GM23338 (cell line): ENCODE data around the gene UCK1. TPM values are rescaled to one million over a fixed set of nuclear protein-coding genes. Genes with fewer than 3 reads are reported as not detected.

Source experiments
- ATAC-seq: fragments of 200-7000 bp; cut with Tn5 transposase; 3 replicates; pipeline ENCODE4 v1.9.1; 2020
- DNase-seq: peaks from one replicate; pipeline ENCODE4 v3.0.0-alpha.2; 2015; ENCODE audit warnings: low spot score
- H2AFZ ChIP-seq: fragments of 200-600 bp; sonication (generic); 2 replicates; pipeline ENCODE4 v1.8.0; 2016; ENCODE audit warnings: antibody characterized with exemption, mild to moderate bottlenecking, moderate library complexity
- H3F3A ChIP-seq: fragments of 200-600 bp; sonication (generic); replicated peaks from 2 replicates; pipeline ENCODE4 v1.8.0; 2017; ENCODE audit warnings: antibody characterized with exemption, mixed run types, low read depth
- H3K27ac ChIP-seq: fragments of 200-600 bp; sonication (generic); 2 replicates; pipeline ENCODE4 v1.6.1; 2016; ENCODE audit warnings: low read depth
- H3K27me3 ChIP-seq: fragments of 200-600 bp; sonication (generic); 2 replicates; pipeline ENCODE4 v1.8.0; 2016; ENCODE audit warnings: mild to moderate bottlenecking, mixed run types, moderate library complexity; ENCODE audit not compliant: insufficient read depth
- H3K36me3 ChIP-seq: fragments of 200-600 bp; sonication (generic); 2 replicates; pipeline ENCODE4 v1.8.0; 2016; ENCODE audit warnings: mild to moderate bottlenecking; ENCODE audit not compliant: insufficient read depth
- H3K4me1 ChIP-seq: fragments of 200-600 bp; sonication (generic); 2 replicates; pipeline ENCODE4 v1.8.0; 2016; ENCODE audit warnings: mild to moderate bottlenecking, moderate library complexity; ENCODE audit not compliant: insufficient read depth
- H3K4me2 ChIP-seq: fragments of 200-600 bp; sonication (generic); 2 replicates; pipeline ENCODE4 v1.7.1; 2017; ENCODE audit warnings: mixed run types
- H3K4me3 ChIP-seq: fragments of 200-600 bp; sonication (generic); 2 replicates; pipeline ENCODE4 v1.6.1; 2016; ENCODE audit warnings: mixed run types
- H3K79me2 ChIP-seq: fragments of 200-600 bp; sonication (generic); replicated peaks from 2 replicates; pipeline ENCODE4 v1.8.0; 2017; ENCODE audit warnings: mild to moderate bottlenecking; ENCODE audit not compliant: insufficient read depth
- H3K9me2 ChIP-seq: fragments of 200-600 bp; sonication (generic); 2 replicates; pipeline ENCODE4 v1.8.0; 2017; ENCODE audit not compliant: insufficient read depth
- H4K20me1 ChIP-seq: fragments of 200-600 bp; sonication (generic); replicated peaks from 2 replicates; pipeline ENCODE4 v1.8.0; 2017; ENCODE audit warnings: mild to moderate bottlenecking; ENCODE audit not compliant: insufficient read depth
- H3K27ac Mint-ChIP-seq: 2 replicates; pipeline ENCODE4 v1.8.0; 2020; ENCODE audit warnings: inconsistent platforms, mild to moderate bottlenecking, moderate library complexity, mixed read lengths
- H3K27me3 Mint-ChIP-seq: 3 replicates; pipeline ENCODE4 v1.8.0; 2022; ENCODE audit warnings: low read depth, mild to moderate bottlenecking, moderate library complexity, mixed read lengths, inconsistent platforms; ENCODE audit not compliant: insufficient read depth, poor library complexity
- H3K36me3 Mint-ChIP-seq: 3 replicates; pipeline ENCODE4 v1.8.0; 2021; ENCODE audit warnings: low read depth, mild to moderate bottlenecking, inconsistent platforms, moderate library complexity, mixed read lengths
- H3K4me1 Mint-ChIP-seq: 3 replicates; pipeline ENCODE4 v1.8.0; 2020; ENCODE audit warnings: mild to moderate bottlenecking, inconsistent platforms, mixed read lengths
- H3K4me3 Mint-ChIP-seq: 3 replicates; pipeline ENCODE4 v1.8.0; 2021; ENCODE audit warnings: moderate library complexity, mild to moderate bottlenecking, inconsistent platforms, mixed read lengths
- H3K9me3 Mint-ChIP-seq: 3 replicates; pipeline ENCODE4 v1.8.0; 2020; ENCODE audit warnings: moderate library complexity, mild to moderate bottlenecking, inconsistent platforms, mixed read lengths
- EZH2phosphoT487 ChIP-seq: fragments of 200-600 bp; sonication (generic); IDR thresholded peaks from one replicate; pipeline ENCODE4 v1.8.1; 2018; ENCODE audit warnings: antibody characterized with exemption; ENCODE audit not compliant: unreplicated experiment
- polyA plus RNA-seq: library from polyadenylated mRNA; unstranded; fragments of >200 nt; fragmentation: Nextera tagmentation; extraction: Ambion mirVana; gene quantifications from 2 replicates; pipeline ENCODE4 v1.2.1, GENCODE V29; 2016
- total RNA-seq: library from RNA; depleted of rRNA; stranded (reverse); fragments of >200 nt; shearing (Covaris generic); gene quantifications from 2 replicates; pipeline ENCODE4 v1.2.3, GENCODE V29; 2014
- TF ChIP-seq, protein P1 (sequence below): fragments of 250-450 bp; sonication (Bioruptor Pico); IDR thresholded peaks from 2 replicates; pipeline ENCODE4 v1.5.0; 2020; ENCODE audit warnings: mild to moderate bottlenecking, moderate library complexity
- TF ChIP-seq, protein P2 (sequence below): IDR thresholded peaks from 2 replicates; pipeline ENCODE4 v1.6.1; 2016; ENCODE audit warnings: antibody characterized with exemption

UCK1 gene
- total and polyA plus RNA-seq, 2 experiments from 2014 or later, result 23.4 to 35.9 TPM

DNA sequence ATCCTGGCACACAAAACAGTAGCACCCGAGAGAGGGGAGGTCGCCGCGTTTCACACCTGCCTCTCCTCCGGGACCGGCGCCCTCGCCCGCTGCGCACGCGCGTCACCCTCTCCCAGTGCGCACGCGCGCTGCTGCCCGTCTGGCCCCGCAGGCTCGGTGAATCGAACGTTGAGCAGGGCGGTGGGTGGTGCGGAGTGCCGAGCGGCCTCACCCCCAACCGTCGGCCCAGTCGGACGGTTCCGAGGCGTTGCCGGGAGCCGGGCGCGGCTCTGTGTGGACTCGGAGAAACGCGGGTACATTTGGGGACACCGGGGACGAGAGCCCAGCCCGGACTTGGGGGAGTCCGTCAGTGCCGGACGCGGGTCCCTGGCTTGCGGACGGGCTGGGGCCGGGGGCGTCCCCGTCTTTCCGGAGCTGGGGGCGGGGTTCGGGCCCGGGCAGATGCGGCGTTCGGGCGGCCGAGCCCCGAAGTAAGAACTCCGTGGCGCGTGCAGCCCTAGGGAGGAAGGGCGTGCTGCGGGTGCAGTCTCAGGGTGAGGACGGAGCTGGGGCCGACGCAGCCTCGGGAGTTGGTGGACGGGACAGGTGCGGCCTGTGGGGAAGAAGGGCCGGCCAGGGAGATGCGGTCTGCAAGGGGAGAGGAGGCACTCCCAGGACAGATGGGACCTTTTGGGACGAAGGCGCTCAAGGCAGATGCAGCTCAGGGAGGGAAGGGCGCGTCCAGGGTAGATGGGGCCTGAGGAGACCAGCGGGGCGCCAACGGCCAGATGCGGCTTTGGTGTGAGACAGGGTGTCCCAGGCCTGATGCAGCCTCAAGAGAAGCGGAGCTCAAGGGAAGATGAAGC, 28.1 kb downstream of the UCK1 start, which contains the start of gene POMT1 (continued):
- TF ChIP-seq, protein P1, sequence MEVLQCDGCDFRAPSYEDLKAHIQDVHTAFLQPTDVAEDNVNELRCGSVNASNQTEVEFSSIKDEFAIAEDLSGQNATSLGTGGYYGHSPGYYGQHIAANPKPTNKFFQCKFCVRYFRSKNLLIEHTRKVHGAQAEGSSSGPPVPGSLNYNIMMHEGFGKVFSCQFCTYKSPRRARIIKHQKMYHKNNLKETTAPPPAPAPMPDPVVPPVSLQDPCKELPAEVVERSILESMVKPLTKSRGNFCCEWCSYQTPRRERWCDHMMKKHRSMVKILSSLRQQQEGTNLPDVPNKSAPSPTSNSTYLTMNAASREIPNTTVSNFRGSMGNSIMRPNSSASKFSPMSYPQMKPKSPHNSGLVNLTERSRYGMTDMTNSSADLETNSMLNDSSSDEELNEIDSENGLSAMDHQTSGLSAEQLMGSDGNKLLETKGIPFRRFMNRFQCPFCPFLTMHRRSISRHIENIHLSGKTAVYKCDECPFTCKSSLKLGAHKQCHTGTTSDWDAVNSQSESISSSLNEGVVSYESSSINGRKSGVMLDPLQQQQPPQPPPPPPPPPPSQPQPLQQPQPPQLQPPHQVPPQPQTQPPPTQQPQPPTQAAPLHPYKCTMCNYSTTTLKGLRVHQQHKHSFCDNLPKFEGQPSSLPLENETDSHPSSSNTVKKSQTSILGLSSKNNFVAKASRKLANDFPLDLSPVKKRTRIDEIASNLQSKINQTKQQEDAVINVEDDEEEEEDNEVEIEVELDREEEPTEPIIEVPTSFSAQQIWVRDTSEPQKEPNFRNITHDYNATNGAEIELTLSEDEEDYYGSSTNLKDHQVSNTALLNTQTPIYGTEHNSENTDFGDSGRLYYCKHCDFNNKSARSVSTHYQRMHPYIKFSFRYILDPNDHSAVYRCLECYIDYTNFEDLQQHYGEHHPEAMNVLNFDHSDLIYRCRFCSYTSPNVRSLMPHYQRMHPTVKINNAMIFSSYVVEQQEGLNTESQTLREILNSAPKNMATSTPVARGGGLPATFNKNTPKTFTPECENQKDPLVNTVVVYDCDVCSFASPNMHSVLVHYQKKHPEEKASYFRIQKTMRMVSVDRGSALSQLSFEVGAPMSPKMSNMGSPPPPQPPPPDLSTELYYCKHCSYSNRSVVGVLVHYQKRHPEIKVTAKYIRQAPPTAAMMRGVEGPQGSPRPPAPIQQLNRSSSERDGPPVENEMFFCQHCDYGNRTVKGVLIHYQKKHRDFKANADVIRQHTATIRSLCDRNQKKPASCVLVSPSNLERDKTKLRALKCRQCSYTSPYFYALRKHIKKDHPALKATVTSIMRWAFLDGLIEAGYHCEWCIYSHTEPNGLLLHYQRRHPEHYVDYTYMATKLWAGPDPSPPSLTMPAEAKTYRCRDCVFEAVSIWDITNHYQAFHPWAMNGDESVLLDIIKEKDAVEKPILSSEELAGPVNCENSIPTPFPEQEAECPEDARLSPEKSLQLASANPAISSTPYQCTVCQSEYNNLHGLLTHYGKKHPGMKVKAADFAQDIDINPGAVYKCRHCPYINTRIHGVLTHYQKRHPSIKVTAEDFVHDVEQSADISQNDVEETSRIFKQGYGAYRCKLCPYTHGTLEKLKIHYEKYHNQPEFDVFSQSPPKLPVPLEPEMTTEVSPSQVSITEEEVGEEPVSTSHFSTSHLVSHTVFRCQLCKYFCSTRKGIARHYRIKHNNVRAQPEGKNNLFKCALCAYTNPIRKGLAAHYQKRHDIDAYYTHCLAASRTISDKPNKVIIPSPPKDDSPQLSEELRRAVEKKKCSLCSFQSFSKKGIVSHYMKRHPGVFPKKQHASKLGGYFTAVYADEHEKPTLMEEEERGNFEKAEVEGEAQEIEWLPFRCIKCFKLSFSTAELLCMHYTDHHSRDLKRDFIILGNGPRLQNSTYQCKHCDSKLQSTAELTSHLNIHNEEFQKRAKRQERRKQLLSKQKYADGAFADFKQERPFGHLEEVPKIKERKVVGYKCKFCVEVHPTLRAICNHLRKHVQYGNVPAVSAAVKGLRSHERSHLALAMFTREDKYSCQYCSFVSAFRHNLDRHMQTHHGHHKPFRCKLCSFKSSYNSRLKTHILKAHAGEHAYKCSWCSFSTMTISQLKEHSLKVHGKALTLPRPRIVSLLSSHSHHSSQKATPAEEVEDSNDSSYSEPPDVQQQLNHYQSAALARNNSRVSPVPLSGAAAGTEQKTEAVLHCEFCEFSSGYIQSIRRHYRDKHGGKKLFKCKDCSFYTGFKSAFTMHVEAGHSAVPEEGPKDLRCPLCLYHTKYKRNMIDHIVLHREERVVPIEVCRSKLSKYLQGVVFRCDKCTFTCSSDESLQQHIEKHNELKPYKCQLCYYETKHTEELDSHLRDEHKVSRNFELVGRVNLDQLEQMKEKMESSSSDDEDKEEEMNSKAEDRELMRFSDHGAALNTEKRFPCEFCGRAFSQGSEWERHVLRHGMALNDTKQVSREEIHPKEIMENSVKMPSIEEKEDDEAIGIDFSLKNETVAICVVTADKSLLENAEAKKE (CRISPR knock-in tag), result no peak
- TF ChIP-seq, protein P2, sequence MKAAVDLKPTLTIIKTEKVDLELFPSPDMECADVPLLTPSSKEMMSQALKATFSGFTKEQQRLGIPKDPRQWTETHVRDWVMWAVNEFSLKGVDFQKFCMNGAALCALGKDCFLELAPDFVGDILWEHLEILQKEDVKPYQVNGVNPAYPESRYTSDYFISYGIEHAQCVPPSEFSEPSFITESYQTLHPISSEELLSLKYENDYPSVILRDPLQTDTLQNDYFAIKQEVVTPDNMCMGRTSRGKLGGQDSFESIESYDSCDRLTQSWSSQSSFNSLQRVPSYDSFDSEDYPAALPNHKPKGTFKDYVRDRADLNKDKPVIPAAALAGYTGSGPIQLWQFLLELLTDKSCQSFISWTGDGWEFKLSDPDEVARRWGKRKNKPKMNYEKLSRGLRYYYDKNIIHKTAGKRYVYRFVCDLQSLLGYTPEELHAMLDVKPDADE, result peak; percentile 63
- TF ChIP-seq EZH2phosphoT487, result no peak

DNA sequence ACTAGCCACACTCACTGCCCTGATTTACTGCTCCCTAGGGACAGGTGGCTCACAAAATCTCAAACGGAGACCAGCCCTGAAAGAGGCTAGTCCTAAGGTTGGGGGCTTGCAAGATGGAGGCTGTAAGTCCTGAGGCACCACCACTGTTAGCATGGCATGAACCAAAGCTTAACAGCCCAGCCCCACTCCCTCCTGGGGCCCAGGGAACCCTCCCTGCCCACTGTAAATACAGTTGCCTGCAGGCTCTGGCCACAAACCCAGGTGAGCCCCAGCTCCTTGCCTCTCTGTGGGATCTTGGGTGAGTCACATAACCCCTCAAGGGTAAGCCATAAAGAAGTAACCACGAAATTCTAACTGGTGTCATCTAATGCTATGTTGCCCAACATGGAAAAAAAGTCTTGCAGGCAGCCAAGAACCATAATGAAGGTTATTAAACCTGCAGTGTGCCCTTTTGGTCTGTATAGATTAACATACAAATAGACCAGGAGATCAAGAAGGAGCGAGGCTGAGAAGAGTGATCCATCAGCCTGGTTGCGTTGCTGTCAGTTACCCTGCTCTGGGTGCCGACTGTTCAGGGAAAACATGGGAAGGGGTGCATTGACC, 30.0 kb downstream of the UCK1 start:
- H3K4me3 Mint-ChIP-seq, result peak overlapping the region; percentile 85
- Histone ChIP-seq H3K9me2 (no peaks in the 10 kb centered on the region), H3K27ac (peak overlapping the region; percentile 72; the same call in 1 of the 2 replicates), H4K20me1 (peaks cover 18% of the 10 kb centered on the region), H3K36me3 (peaks cover 32% of the 10 kb centered on the region), H3K27me3 (no peaks in the 10 kb centered on the region; the same call in 1 of the 2 replicates), H3K79me2 (peaks cover 6% of the 10 kb centered on the region), H3K4me2 (no peak overlapping the region), H3F3A (peaks cover 51% of the 10 kb centered on the region), H2AFZ (no peak overlapping the region), H3K4me3 (no peak overlapping the region), H3K4me1 (peaks cover 9% of the 10 kb centered on the region; the same call in 1 of the 2 replicates)
- ATAC-seq (no peak), DNase-seq (no peak)
- H3K27me3 Mint-ChIP-seq, result peaks cover 46% of the 10 kb centered on the region
- peaks cover 53% of the 10 kb centered on the region for H3K36me3 Mint-ChIP-seq
- no peak overlapping the region for H3K27ac Mint-ChIP-seq
- H3K9me3 Mint-ChIP-seq, result no peaks in the 10 kb centered on the region; the same call in 2 of the 3 replicates
- peaks cover 21% of the 10 kb centered on the region for H3K4me1 Mint-ChIP-seq
- TF ChIP-seq, protein P2, result no peak
- TF ChIP-seq, protein P1 (CRISPR knock-in tag), result no peak
